GM12892 (cell line): ENCODE results near the gene UBN2.

Source experiments
- POLR2A ChIP-seq: IDR thresholded peaks from 2 replicates; pipeline ENCODE4 v1.6.1; 2011; ENCODE audit warnings: low read depth, low read length, control low read depth
- POLR2AphosphoS5 ChIP-seq: IDR thresholded peaks from 2 replicates; pipeline ENCODE4 v1.6.1; 2011; ENCODE audit warnings: low read depth, low read length, control low read depth
- TAF1 ChIP-seq: IDR thresholded peaks from 2 replicates; pipeline ENCODE4 v1.6.1; 2011; ENCODE audit warnings: low read depth, mild to moderate bottlenecking, control low read depth, low read length, borderline replicate concordance

DNA sequence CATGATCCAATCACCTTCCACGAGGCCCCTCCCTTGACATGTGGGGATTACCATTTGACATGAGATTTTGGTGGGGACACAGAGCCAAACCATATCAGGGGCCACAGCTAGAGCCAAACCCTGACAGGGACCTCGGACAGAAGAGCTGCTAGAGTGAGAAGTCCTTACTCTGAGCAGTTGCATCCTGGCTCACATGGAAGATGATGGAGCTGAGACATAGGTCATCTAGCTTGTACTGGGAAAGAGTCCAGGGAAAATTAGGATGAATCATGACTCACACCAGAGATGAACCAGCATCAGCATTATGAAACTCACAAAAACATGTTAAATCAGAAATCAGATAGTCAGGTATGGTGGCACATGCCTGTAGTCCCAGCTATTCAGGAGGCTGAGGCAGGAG, 97.3 kb downstream of the UBN2 start:
- no peak for TF ChIP-seq POLR2A
- TF ChIP-seq TAF1 = no peak
- no peak for TF ChIP-seq POLR2AphosphoS5
